Stimulated activated CD4-positive, alpha-beta T cell treated with anti-CD3 and anti-CD28 coated beads, Interleukin-12 subunit alpha, Interleukin-12 subunit beta, amount 100 ng/mL, for 4 hours (primary cell): Measurements from ENCODE around the gene ADTRP.

Experiments used
- DNase-seq: peaks from one replicate; pipeline ENCODE4 v3.0.0-alpha.2; 2020

ADTRP gene

GRCh38 chr6:11722805-11723631 lies 55.6 kb downstream of the ADTRP start:
- DNase-seq = no peak

- no peak for DNase-seq
Observed at GRCh38 chr6:11722220-11722619, 56.4 kb downstream of the ADTRP start.

- no peak for DNase-seq
Observed at GRCh38 chr6:11718463-11718862, 60.1 kb downstream of the ADTRP start.

GRCh38 chr6:11718031-11718430 lies 60.6 kb downstream of the ADTRP start:
- DNase-seq = no peak

- no peak for DNase-seq
Observed at GRCh38 chr6:11714798-11715285, 63.8 kb downstream of the ADTRP start.

- DNase-seq = no peak
Observed at GRCh38 chr6:11714116-11714797, 64.3 kb downstream of the ADTRP start.

GRCh38 chr6:11712760-11713159 lies 65.8 kb downstream of the ADTRP start:
- DNase-seq = no peak

- no peak for DNase-seq
Observed at GRCh38 chr6:11711984-11712711, 66.5 kb downstream of the ADTRP start.

GRCh38 chr6:11711003-11711983 lies 67.3 kb downstream of the ADTRP start:
- DNase-seq = peak; percentile 66

- DNase-seq = peak; percentile 52
Observed at GRCh38 chr6:11710311-11710761, 68.3 kb downstream of the ADTRP start.

GRCh38 chr6:11706171-11706570 lies 72.4 kb downstream of the ADTRP start:
- no peak for DNase-seq

- DNase-seq = no peak
Observed at GRCh38 chr6:11705483-11705882, 73.1 kb downstream of the ADTRP start.

GRCh38 chr6:11705069-11705468 lies 73.5 kb downstream of the ADTRP start:
- DNase-seq = no peak

GRCh38 chr6:11703725-11704124 lies 74.9 kb downstream of the ADTRP start:
- no peak for DNase-seq

GRCh38 chr6:11702500-11703130 lies 76.0 kb downstream of the ADTRP start:
- DNase-seq = no peak

- no peak for DNase-seq
Observed at GRCh38 chr6:11702089-11702488, 76.5 kb downstream of the ADTRP start.

GRCh38 chr6:11701573-11701972 lies 77.0 kb downstream of the ADTRP start:
- DNase-seq = no peak

GRCh38 chr6:11700118-11700718 lies 78.4 kb downstream of the ADTRP start:
- no peak for DNase-seq

GRCh38 chr6:11699576-11699975 lies 79.0 kb downstream of the ADTRP start:
- DNase-seq = no peak

- DNase-seq = no peak
Observed at GRCh38 chr6:11692451-11693376, 85.9 kb downstream of the ADTRP start.
